Esophagus mucosa (tissue), 1 donor: ENCODE measurements around the gene DOC2A. TPM values are rescaled to one million over a fixed set of nuclear protein-coding genes. Genes with fewer than 3 reads are reported as not detected.
"Not testable (repeated sequence)": the region's sequence is repeated elsewhere in the genome, so short reads cannot be mapped to it uniquely, and the experiment has no call there.

ENCODE experiments used
- ATAC-seq: fragments of 200-7000 bp; cut with Tn5 transposase; one replicate; pipeline ENCODE4 v1.9.1; 2020
- total RNA-seq: library from RNA; stranded (reverse); gene quantifications from one replicate; pipeline ENCODE4 v1.2.4, GENCODE V29; 2023
- donor health status: DM: yes; HTN: yes; CAD: no.

Gene DOC2A
- total RNA-seq, 1 donor from 2014 or later = 0.20 TPM

DNA sequence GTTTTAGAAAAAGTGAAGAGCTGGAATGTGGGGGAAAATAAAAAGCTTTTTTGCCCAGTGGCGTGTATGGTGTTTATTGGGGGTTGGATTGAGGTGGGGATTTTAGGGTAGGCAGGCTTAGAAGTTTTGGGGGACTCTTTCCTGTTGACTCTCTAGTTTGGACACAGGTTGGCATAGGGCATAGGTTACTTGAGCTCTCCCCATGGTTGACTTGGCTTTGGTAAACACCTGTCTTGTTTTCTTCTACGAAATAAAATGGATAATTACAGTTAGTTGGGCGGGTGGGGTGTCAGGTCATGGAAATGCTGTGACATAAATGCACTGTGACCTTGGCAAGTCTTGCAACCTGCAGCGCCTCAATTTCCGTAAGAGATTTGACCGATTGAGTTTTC lies 37.8 kb downstream of the DOC2A start:
- no peak for ATAC-seq

DNA sequence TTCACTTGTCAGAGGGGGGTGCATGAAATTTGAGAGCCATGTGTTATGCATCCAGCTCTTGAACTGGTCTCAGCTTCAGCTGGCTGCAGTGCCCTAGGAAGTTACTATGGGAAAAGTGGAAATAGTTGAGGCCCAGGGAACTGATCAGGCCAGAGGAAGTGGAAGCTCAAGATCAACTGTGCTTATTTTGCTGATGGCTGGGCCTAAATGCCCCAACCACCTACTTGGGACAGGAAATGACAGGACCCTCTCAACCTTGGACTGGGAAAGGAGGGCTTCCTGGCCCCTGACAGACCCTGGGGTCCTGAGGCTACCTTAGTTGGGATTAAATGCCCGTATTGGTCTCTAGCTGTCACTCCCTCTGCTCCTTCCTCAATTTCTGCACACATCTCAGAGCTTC lies 38.3 kb downstream of the DOC2A start:
- no peak for ATAC-seq

GRCh38 chr16:29971304-29971703 lies 39.5 kb downstream of the DOC2A start:
- no peak for ATAC-seq

DNA sequence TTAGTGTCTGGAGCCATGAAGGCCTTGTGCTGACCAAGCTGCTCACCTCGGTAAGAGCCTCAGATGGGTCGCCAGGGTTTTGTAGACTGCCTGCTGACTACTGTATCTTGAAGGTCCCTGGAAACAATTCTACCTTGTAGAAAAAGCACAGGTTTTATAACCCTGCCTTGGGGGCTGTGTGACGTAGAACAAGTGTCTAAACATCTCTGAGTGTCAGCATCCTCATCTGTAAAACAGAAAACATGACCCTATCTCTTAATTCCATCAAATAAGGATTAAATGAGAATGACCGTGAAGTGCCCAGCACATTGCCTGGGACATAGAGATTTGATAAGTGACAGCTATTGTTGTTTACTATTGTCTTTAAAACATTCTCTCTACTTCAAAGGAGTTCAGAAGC lies 42.6 kb downstream of the DOC2A start:
- no peak for ATAC-seq

DNA sequence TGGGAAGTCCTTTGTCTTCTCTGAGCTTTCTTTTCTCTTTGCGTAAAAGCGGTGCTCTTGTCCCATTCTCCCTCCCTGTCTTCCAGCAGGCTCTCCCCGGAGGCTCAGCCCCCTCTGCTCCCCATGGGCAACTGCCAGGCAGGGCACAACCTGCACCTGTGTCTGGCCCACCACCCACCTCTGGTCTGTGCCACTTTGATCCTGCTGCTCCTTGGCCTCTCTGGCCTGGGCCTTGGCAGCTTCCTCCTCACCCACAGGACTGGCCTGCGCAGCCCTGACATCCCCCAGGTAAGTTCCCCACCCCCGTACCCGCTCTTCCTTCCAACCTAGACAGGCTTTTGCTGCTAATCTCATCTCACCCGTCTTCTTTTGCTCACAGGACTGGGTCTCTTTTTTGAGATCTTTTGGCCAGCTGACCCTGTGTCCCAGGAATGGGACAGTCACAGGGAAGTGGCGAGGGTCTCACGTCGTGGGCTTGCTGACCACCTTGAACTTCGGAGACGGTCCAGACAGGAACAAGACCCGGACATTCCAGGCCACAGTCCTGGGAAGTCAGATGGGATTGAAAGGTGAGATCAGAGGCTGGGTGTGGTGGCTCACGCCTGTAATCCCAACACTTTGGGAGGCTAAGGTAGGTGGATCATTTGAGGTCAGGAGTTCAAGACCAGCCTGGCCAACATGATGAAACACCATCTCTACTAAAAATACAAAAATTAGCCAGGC lies 47.6 kb downstream of the DOC2A start:
- ATAC-seq = peak; percentile 6

DNA sequence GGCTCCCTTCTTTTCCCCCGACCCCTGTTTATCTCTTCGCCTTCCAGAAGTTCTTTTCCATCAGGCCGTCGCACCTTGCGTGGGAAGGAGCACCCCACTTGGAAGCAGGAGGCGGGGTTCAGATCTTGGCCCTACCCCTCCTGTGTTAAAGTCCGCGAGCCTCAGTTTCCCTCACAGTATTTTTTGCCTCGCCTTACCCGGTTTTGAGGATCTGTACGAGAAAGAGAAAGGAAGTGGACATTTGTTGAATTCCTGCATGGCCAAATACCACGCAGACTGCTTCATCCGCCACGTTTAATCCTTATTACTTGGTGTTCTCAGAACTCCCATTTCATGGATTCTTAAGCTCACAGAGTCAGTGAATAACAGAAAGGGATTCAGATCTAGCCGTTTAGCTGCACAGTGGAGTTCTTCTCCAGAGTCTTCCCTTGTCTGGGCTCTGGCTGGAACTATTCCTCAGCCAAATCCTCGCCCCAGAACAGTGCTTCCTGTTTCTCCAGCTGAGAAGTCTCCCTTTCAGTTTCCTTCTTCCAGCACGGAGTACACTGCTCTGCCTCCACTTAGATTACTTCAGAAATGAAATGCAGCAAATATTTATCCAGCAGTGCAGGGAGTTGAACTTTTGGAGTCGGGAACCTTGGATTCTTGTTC lies 48.4 kb downstream of the DOC2A start:
- peak; percentile 51 for ATAC-seq

DNA sequence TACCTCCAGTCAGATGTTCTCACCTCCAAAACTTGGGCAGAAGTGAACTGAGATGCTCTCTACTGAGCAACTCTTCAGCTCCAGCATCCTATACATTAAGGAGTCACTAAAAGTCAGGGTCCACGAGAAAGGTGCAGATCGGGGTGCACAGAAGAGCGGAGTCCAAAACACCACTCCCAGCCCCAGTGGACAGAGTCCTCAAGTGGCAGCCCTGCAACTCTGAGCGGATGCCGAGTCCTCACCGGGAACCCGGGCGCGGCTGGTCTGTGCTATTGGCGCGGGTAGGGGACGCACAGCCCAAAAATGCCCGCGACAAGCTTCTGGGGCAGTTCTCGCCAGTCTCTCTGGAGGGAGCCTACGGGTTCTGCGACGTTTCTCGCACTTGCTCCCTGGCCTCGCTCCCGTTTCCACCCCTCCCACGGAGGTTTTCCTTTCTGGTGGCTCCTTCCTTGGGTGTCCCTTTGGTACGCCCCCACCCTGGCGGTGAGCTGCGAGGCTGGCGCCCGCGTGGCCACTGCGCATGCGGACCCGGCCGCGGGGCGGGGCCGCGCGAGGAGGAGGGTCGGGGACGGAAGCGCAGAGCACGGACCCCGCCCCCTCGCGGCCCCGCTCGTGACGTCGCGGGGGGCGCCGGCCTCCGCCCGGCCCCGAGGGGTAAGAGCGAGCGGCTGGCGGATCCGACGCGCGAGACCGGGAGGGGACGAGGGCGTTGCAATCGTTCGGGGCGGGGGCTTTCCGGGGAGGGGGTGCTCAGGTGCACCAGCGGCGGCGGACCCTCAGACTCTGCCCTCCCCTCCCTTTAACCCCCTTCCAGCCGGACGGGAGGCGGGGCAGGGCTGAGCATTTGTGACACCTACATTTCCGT lies 49.1 kb downstream of the DOC2A start, which contains the start of gene TMEM219:
Gene TMEM219 (plus strand): TSS at position 601 of the 865 bp plus-strand sequence. CDS start 1,065 bp downstream, outside the sequence.
- ATAC-seq = peak; percentile 98

GRCh38 chr16:29961127-29961478 lies 49.7 kb downstream of the DOC2A start:
- no peak for ATAC-seq

DNA sequence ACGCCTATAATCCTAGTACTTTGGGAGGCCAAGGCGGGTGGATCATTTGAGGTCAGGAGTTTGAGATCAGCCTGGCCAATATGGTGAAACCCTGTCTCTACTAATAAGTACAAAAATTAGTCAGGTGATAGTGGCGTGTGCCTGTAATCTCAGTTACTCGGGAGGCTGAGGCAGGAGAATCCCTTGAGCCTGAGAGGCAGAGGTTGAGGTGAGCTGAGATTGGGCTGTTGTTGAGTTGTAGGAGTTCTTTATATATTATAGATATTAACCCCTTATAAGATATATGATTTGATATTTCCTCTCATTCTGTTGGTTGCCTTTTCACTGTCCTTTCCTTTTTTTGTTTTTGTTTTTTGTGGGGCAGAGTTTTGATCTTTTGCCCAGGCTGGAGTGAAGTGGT lies 51.0 kb downstream of the DOC2A start:
- not testable (repeated sequence) for ATAC-seq

- ATAC-seq = no peak
These were observed 51.5 kb downstream of the DOC2A start for GRCh38 chr16:29959293-29959692.

- ATAC-seq = no peak
These were observed 52.1 kb downstream of the DOC2A start for GRCh38 chr16:29958756-29959155.

Other genes starting within 250 kb of the DOC2A start
- not detected for gene ZG16, start 232.8 kb downstream of the DOC2A start, total RNA-seq
- gene KIF22, start 220.3 kb downstream of the DOC2A start, total RNA-seq = 28.7 TPM
- gene MAZ, start 204.5 kb downstream of the DOC2A start, total RNA-seq = 169 TPM
- not detected for gene PRRT2, start 198.8 kb downstream of the DOC2A start, total RNA-seq
- 13.4 TPM for gene PAGR1, start 194.9 kb downstream of the DOC2A start, total RNA-seq
- 67.9 TPM for gene MVP, start 190.6 kb downstream of the DOC2A start, total RNA-seq
- gene CDIPT, start 147.8 kb downstream of the DOC2A start, total RNA-seq = 36.9 TPM
- 2.9 TPM for gene SEZ6L2, start 111.5 kb downstream of the DOC2A start, total RNA-seq
- gene ASPHD1, start 110.5 kb downstream of the DOC2A start, total RNA-seq = 1.00 TPM
- 11.1 TPM for gene KCTD13, start 84.8 kb downstream of the DOC2A start, total RNA-seq
- 74.5 TPM for gene TMEM219, start 48.9 kb downstream of the DOC2A start, total RNA-seq
- gene TAOK2, start 37.2 kb downstream of the DOC2A start, total RNA-seq = 17.7 TPM
- gene HIRIP3, start 15.4 kb downstream of the DOC2A start, total RNA-seq = 7.1 TPM
- 37.0 TPM for gene INO80E, start 14.8 kb downstream of the DOC2A start, total RNA-seq
- gene C16orf92, start 12.2 kb upstream of the DOC2A start, total RNA-seq = not detected
- 0.20 TPM for gene TLCD3B, start 20.2 kb upstream of the DOC2A start, total RNA-seq
- gene ALDOA, start 54.7 kb upstream of the DOC2A start, total RNA-seq = 1,863 TPM
- 112 TPM for gene PPP4C, start 65.0 kb upstream of the DOC2A start, total RNA-seq
- 3.6 TPM for gene TBX6, start 80.9 kb upstream of the DOC2A start, total RNA-seq
- gene YPEL3, start 85.2 kb upstream of the DOC2A start, total RNA-seq = 22.8 TPM
- gene GDPD3, start 102.5 kb upstream of the DOC2A start, total RNA-seq = 85.3 TPM
- gene MAPK3, start 112.2 kb upstream of the DOC2A start, total RNA-seq = 126 TPM
- 9.0 TPM for gene CORO1A, start 172.6 kb upstream of the DOC2A start, total RNA-seq
- 131 TPM for gene BOLA2B, start 182.6 kb upstream of the DOC2A start, total RNA-seq
- 27.9 TPM for gene SLX1A, start 182.8 kb upstream of the DOC2A start, total RNA-seq
- gene SULT1A3, start 188.2 kb upstream of the DOC2A start, total RNA-seq = 7.1 TPM
- 11.2 TPM for gene NPIPB13, start 237.5 kb upstream of the DOC2A start, total RNA-seq